ENCODE results near the gene OR2A25. TPM values are rescaled to one million over a fixed set of nuclear protein-coding genes. Genes with fewer than 3 reads are reported as not detected.

OR2A25 gene
- total RNA-seq, 1 experiment from 2014 or later, result 0.13 TPM

DNA sequence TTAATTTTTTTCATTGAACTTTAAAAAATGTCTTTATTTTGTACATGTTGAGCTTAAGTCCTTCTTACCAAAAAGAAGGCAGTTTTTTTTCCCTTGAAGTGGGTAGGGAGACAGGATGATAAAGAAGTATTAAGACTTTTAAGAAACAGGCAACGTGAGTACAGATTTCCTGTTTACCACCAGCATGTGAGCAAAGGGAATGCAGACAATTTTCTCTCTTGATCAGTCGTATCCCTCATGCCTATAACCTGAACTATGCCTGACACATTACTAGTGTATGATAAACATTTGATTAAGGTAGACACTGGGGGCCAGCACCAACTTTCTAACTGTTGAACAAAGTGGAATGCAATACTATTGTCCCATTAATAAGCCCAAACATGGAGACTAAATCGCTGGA is 31.0 kb downstream of the OR2A25 start:
- no peak overlapping the region for H3T11ph ChIP-seq (ENCODE audit: low read length)
- Mint-ChIP-seq H3K4me3 (no peak overlapping the region), H3K27ac (no peak overlapping the region), H3K27me3 (ENCODE audit: low read depth) (no peaks in the 10 kb centered on the region), H3K9me3 (no peaks in the 10 kb centered on the region; a peak in 1 of 5 replicates), H3K36me3 (ENCODE audit: insufficient read depth in 1 of 3, low read depth in 3 of 3) (no peaks in the 10 kb centered on the region), H3K4me1 (peaks cover 2 to 3% of the 10 kb centered on the region in 2 experiments; a peak in 2 of 4 replicates)
- no peak overlapping the region for H3K23ac ChIP-seq (ENCODE audit: insufficient read length, low read depth, low read length)
- H3K4me1 ChIP-seq (ENCODE audit: insufficient read depth, low read length), result no peaks in the 10 kb centered on the region; the same call in 1 of the 2 replicates
- H2BK12ac ChIP-seq (ENCODE audit: insufficient read length, low read depth, low read length), result no peak overlapping the region
- no peaks in the 10 kb centered on the region for H3K79me1 ChIP-seq (ENCODE audit: insufficient read depth, low read depth, low read length, poor library complexity, severe bottlenecking)
- H3K9ac ChIP-seq (ENCODE audit: extremely low read depth, insufficient read length, low read length), result no peak overlapping the region
- H4K91ac ChIP-seq (ENCODE audit: insufficient read length, low read depth, low read length), result no peak overlapping the region
- H3K27me3 ChIP-seq (ENCODE audit: insufficient read depth, low read length), result no peaks in the 10 kb centered on the region
- no peak overlapping the region for H3K27ac ChIP-seq (ENCODE audit: insufficient read length, low read depth, low read length)
- no peak overlapping the region for H2AFZ ChIP-seq (ENCODE audit: low read length)
- DNase-seq, result no peak
- H2BK15ac ChIP-seq (ENCODE audit: low read depth, low read length), result no peak overlapping the region
- no peaks in the 10 kb centered on the region for H3K23me2 ChIP-seq (ENCODE audit: insufficient read length, low read depth, low read length, poor library complexity, severe bottlenecking)
- H3K14ac ChIP-seq (ENCODE audit: insufficient read depth, low read length), result no peak overlapping the region
- no peak overlapping the region for H2BK5ac ChIP-seq (ENCODE audit: insufficient read length, low read length)
- no peak overlapping the region for H2BK120ac ChIP-seq (ENCODE audit: low read depth, low read length, poor library complexity, severe bottlenecking)
- H3K9me3 ChIP-seq (ENCODE audit: control insufficient read depth, low read depth, low read length), result no peaks in the 10 kb centered on the region
- no peak overlapping the region for H2AK5ac ChIP-seq (ENCODE audit: insufficient read length, low read length)
- H3K4ac ChIP-seq (ENCODE audit: low read depth, low read length), result no peak overlapping the region
- H3K79me2 ChIP-seq (ENCODE audit: insufficient read depth, low read length), result no peaks in the 10 kb centered on the region
- H3K18ac ChIP-seq (ENCODE audit: insufficient read length, low read depth, low read length), result no peak overlapping the region
- H2BK20ac ChIP-seq (ENCODE audit: low read depth, low read length, poor library complexity, severe bottlenecking), result no peak overlapping the region
- WGBS (ENCODE audit: extremely low coverage, insufficient read length, low lambda C conversion rate), result no CpG with 5 or more reads among the region's 3 CpGs
- no peak overlapping the region for H3K4me2 ChIP-seq (ENCODE audit: insufficient read depth, insufficient read length, low read length)
- no peak overlapping the region for H4K5ac ChIP-seq (ENCODE audit: insufficient read length, low read depth, low read length)
- no peaks in the 10 kb centered on the region for H4K20me1 ChIP-seq (ENCODE audit: control insufficient read depth, insufficient read depth, insufficient read length)
- no peak overlapping the region for H4K8ac ChIP-seq (replicated peaks; ENCODE audit: insufficient read length, low read depth, low read length)
- TF ChIP-seq, protein P1, sequence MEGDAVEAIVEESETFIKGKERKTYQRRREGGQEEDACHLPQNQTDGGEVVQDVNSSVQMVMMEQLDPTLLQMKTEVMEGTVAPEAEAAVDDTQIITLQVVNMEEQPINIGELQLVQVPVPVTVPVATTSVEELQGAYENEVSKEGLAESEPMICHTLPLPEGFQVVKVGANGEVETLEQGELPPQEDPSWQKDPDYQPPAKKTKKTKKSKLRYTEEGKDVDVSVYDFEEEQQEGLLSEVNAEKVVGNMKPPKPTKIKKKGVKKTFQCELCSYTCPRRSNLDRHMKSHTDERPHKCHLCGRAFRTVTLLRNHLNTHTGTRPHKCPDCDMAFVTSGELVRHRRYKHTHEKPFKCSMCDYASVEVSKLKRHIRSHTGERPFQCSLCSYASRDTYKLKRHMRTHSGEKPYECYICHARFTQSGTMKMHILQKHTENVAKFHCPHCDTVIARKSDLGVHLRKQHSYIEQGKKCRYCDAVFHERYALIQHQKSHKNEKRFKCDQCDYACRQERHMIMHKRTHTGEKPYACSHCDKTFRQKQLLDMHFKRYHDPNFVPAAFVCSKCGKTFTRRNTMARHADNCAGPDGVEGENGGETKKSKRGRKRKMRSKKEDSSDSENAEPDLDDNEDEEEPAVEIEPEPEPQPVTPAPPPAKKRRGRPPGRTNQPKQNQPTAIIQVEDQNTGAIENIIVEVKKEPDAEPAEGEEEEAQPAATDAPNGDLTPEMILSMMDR (conservative IDR thresholded peaks at IDR 0.05), result no peak
- no peak overlapping the region for H3K56ac ChIP-seq (ENCODE audit: insufficient read length, low read depth, low read length)
